Medulla oblongata (tissue), 1 donor: ENCODE data around the gene KL.

Source experiments
- DNase-seq: peaks from one replicate; pipeline ENCODE4 v3.0.0-alpha.2; 2015; ENCODE audit errors: extremely low spot score

The KL gene

DNA sequence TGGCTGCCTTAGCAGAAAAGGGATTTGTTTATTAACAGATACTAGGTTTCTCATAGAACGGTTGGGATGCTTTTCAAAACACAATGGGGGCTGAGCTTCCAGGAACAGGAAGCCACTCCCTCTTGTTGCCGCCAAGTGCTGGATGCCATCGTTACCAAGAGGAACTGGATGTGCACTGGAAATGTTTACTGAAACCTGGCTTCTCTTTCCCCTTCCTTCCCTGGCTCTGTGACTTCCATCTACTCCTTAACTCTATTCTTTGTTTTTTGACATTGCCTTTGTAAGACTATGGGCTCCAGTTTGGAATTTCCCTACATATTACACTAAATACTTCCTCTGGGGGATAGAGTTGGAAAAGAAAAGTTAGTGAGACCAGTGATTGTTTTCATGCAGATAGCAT is 11.7 kb upstream of the KL start:
- peak; percentile 21 for DNase-seq

DNA sequence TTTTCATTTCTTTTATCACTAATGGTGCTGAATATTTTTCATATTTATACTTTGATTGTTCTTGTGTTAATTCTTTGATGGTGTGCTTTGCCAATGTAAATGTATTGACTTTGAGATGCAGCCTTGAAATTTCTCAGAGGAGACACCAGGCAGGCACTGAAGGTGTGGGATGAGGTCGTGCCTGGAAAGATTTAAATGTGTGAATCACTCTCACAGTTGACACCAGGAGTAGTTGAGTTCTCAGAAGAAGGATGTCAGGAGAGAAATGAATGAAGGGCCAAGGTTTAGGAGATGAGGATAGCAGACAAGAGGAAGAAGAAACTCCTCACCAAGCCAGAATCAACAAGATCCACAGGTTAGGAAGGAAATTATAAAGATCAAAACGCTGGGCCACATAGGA is 10.1 kb upstream of the KL start:
- DNase-seq: no peak

DNA sequence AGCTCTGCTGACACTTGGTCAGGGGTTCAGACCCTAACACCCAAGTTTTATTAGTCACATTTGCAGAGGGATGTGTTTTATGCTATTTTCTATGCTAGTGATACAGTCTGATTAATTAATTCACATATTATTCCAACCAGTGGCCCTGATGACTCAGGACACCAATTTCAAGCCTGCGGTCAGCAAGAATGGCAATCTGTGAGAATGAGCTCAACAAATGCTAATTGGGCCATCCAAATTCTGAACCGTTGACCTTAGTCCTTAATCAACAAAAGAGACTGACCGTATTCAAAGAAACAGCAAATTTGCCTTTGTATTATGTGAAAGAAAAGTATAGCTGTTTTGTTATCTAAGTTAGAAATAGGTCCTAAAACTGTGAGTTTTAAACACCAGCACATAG is 9.6 kb upstream of the KL start:
- DNase-seq: no peak

DNA sequence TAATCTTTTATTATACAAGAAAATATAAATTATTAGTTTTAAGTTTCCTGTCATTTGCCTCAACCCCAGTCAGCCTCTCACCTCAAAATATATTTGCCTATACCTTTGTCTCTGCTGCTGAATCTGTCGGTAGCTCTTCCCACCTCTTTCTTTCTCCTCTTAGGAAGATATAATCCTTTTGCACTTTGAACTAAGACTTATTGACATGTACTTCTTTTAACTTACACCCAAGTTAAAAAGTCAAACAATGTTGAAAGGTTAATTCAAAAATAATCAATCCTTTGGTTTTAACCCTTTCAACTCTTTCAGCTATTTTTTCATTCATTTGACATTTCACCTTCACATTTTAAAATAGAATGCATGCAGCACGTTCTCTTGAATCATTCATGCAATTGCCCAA is 9.0 kb upstream of the KL start:
- DNase-seq: no peak

DNA sequence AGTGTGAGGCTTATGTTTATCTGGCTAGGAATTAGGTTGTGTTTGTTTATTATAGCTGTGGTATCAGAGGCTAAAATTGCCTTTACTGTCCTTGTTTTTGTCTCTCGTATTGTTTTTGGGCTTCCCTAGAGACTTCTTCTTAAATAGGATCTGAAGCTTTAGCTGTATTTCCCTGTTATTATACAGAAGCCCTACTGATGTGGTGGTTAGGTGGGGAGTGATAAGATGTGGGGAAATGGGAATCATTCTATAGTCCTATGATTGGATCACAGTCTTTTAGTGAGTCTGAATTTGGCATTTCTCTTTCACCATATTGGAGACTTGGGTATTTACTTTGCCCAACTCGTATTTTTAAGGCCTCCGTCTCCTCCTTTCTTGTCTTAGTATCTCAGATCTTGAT is 8.3 kb upstream of the KL start:
- DNase-seq: no peak

GRCh38 chr13:33008946-33009722 is 7.1 kb upstream of the KL start:
- no peak for DNase-seq

DNA sequence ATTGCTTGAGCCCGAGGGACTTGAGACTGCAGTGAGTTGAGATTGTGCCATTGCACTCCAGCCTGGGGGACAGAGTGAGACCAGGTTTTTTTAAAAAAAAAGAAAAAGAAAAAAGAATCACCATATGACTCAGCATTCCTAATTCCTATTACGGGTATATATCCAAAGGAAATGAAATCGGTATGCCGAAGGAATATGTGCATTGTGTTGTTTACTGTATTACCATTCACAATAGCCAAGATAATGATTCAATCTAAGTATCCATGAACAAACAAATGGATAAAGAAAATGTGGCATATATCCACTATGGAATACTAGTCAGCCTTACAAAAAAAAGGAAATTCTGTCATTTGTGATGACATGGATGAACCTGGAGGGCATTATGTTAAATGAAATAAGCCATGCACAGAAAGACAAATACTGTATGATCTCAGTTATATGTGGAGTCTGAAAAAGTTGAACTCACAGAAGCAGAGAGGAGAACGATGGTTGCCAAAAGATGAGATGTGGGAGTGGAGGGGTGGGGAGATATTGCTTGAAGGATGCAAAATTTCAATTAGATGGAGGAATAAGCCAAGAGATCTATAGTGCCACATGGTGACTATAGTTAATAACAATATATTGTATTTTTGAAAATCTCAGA is 4.3 kb upstream of the KL start:
- DNase-seq: no peak

GRCh38 chr13:33014291-33014690 is 1.9 kb upstream of the KL start:
- DNase-seq: no peak

DNA sequence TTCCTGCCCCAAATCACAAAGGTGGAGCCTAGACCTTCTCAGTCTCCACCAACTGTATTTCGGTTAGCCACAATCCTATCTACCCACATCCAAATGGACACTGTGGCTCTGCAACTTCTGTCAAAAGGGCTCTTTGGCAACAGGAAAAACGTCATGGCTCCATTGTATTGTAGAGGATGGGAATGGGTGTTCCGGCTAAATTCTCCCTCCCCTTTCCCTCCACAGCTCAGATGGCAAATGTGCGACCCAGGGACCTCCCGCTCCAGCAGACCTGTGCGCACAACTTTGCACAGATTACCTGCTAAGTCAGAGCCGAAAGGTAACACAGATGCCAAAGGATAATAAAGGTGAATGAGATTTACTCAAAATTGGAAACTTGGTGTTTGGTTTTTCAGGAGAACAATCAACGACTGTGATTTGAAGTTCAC is 968 bp upstream of the KL start:
- DNase-seq: no peak

DNA sequence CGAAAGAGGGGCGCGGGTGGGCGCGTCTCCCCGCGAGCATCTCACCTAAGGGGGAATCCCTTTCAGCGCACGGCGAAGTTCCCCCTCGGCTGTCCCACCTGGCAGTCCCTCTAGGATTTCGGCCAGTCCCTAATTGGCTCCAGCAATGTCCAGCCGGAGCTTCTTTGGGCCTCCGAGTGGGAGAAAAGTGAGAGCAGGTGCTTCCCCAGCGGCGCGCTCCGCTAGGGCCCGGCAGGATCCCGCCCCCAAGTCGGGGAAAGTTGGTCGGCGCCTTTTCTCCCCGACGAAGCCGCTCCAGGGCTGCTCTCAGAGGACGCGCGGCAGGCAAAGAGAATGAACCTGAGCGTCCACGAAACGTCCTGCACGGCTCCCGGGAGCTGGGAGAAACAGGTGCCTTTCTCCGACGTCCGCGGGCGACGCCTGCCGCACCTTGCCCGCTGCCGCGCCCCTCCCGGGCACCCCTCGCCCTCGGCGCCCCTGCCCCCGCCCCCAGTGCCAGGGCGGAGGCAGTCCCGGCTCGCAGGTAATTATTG is 366 bp upstream of the KL start:
- no peak for DNase-seq

- DNase-seq: peak; percentile 46
These were observed 1.2 kb downstream of the KL start for GRCh38 chr13:33017323-33017929.

GRCh38 chr13:33018886-33019285 is 2.7 kb downstream of the KL start:
- no peak for DNase-seq

GRCh38 chr13:33022986-33023385 is 6.8 kb downstream of the KL start:
- DNase-seq: no peak

DNA sequence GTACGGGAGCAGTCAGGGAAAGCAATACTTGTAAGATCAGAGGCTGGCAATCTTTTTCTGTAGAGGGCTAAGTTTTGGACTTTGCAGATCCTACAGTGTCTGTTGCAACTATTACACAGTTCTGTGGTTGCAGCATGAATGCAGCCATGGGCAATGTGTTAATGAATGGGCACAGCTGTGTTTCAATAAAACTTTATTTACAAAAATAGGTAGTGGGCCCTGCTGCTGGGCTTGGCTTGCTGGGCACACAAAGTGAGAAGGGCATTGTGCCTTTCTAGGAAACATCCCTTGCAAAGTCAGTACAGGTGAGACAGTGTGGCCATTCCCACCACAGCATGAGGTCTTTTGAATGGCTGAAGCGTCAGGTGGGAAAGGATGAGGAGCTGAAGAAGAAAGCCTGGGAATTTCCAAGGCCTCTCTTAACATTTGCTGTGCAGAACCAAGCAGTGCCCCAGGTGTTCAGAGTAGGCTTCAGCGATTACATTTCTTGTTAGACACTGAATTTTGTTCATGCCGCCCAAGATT is 9.1 kb downstream of the KL start:
- DNase-seq: no peak

- no peak for DNase-seq
These were observed 10.4 kb downstream of the KL start for GRCh38 chr13:33026489-33027152.

DNA sequence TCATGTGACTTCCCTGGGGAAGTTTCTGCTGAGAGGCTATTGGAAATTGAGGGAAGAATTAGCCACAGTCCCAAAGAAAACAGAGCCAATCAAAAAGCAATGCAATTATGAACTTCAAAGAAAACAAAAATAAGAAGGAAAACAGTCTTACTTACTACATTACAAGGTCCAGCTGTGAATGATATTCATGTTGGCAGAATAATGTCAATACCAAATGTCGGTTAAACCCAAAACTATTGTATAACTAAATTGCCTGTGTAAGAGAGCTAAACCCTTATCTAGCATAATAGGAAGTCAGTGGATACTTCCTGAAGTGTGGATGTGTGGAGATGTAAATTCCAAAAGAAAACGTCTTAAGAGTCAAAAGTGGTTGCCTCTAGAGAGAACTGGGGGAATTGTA is 12.4 kb downstream of the KL start:
- no peak for DNase-seq

- no peak for DNase-seq
These were observed 15.1 kb downstream of the KL start for GRCh38 chr13:33031277-33031676.

- no peak for DNase-seq
These were observed 15.9 kb downstream of the KL start for GRCh38 chr13:33032037-33032625.

- no peak for DNase-seq
These were observed 17.0 kb downstream of the KL start for GRCh38 chr13:33033051-33033812.

DNA sequence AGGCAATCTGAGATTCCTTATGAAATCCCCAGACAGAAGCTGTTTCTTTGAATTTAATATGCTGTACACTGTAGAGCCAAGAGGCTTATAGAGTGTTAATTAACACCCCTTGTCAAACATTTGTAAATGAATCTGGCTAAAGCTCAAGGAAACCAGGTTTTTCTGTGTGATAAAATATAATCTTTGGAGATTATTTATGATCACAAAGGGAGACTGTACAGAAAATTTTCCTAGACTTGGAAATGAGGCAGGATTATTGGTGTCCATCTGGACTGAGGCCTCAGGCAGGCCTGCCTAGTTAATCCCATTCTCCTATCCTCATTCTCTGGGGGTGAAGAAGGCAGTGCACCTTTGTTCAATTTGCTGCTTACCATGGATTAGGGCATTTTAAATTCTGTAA is 17.8 kb downstream of the KL start:
- no peak for DNase-seq
